RWPE2 (cell line): ENCODE measurements around the gene SOX6.
A peak's percentile ranks its signal among the peaks of the same experiment; 100 is the strongest.

Experiments
- ATAC-seq: fragments of 200-7000 bp; cut with Tn5 transposase; 3 replicates; pipeline ENCODE4 v1.9.1; 2021; ENCODE audit warnings: low read depth
- DNase-seq: peaks from one replicate; pipeline ENCODE4 v3.0.0-alpha.2; 2020; ENCODE audit warnings: low spot score
- H3K27ac ChIP-seq: fragments of 450-650 bp; 2 replicates; pipeline ENCODE4 v1.5.1; 2017; ENCODE audit warnings: mild to moderate bottlenecking; ENCODE audit not compliant: poor library complexity, severe bottlenecking
- H3K27me3 ChIP-seq: fragments of 250-450 bp; sonication (Bioruptor Pico); 2 replicates; pipeline ENCODE4 v1.5.1; 2021; ENCODE audit warnings: mild to moderate bottlenecking, moderate library complexity; ENCODE audit not compliant: insufficient read depth, poor library complexity, severe bottlenecking
- H3K36me3 ChIP-seq: fragments of 250-450 bp; sonication (Bioruptor Pico); 2 replicates; pipeline ENCODE4 v1.5.1; 2020; ENCODE audit warnings: low read depth, mild to moderate bottlenecking, moderate library complexity
- H3K4me1 ChIP-seq: fragments of 250-450 bp; sonication (Bioruptor Pico); 2 replicates; pipeline ENCODE4 v1.5.1; 2021; ENCODE audit warnings: mild to moderate bottlenecking, moderate library complexity; ENCODE audit not compliant: insufficient read depth, poor library complexity, severe bottlenecking
- H3K4me3 ChIP-seq: fragments of 250-450 bp; sonication (Bioruptor Pico); 2 replicates; pipeline ENCODE4 v1.5.1; 2021; ENCODE audit warnings: mild to moderate bottlenecking, moderate library complexity; ENCODE audit not compliant: severe bottlenecking
- H3K9me3 ChIP-seq: fragments of 250-450 bp; sonication (Bioruptor Pico); 2 replicates; pipeline ENCODE4 v1.5.1; 2021; ENCODE audit warnings: mild to moderate bottlenecking, moderate library complexity; ENCODE audit not compliant: severe bottlenecking
- TF ChIP-seq, protein P1 (sequence below): fragments of 450-650 bp; IDR thresholded peaks from one replicate; pipeline ENCODE4 v1.5.1; 2017; ENCODE audit warnings: mild to moderate bottlenecking, moderate library complexity; ENCODE audit not compliant: poor library complexity, severe bottlenecking

The SOX6 gene

DNA sequence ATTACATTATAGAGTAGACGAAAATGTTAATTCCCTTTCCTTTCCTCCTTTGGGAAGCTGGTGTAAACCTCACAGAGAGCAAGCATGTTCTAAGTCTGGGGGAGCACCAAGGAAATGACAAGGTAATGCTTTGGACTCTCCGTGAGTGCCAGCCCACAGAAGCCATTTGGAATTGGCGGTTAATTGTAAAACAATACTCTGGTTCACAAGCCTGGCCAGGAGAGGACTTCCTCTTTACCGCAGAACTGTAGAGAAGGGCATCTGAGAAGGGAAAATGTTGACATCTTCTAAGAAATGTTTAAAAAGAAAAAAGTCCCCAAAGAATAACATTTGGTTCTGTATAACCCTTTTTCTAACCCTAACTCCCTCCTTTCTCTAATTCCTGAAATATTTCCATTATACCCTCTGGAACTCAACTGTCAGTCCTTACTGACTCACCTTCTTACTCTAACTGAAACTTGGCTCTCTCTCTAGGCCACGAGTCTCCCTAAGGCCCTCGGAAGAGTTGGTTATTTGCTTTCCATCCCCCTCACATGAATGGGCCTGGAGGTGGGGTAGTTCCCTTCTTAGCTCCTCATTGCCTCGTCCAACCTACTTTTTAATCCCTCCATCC is 379.8 kb downstream of the SOX6 start:
- ATAC-seq, result 0 out of 3 replicates have a peak, but pooled peaks have one; percentile 35
- TF ChIP-seq, protein P1, sequence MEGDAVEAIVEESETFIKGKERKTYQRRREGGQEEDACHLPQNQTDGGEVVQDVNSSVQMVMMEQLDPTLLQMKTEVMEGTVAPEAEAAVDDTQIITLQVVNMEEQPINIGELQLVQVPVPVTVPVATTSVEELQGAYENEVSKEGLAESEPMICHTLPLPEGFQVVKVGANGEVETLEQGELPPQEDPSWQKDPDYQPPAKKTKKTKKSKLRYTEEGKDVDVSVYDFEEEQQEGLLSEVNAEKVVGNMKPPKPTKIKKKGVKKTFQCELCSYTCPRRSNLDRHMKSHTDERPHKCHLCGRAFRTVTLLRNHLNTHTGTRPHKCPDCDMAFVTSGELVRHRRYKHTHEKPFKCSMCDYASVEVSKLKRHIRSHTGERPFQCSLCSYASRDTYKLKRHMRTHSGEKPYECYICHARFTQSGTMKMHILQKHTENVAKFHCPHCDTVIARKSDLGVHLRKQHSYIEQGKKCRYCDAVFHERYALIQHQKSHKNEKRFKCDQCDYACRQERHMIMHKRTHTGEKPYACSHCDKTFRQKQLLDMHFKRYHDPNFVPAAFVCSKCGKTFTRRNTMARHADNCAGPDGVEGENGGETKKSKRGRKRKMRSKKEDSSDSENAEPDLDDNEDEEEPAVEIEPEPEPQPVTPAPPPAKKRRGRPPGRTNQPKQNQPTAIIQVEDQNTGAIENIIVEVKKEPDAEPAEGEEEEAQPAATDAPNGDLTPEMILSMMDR, result no peak
- Histone ChIP-seq H3K36me3 (no peaks in the 10 kb centered on the region), H3K27me3 (no peaks in the 10 kb centered on the region), H3K9me3 (no peaks in the 10 kb centered on the region), H3K4me1 (no peaks in the 10 kb centered on the region), H3K27ac (no peak overlapping the region), H3K4me3 (no peak overlapping the region)
- DNase-seq, result no peak

DNA sequence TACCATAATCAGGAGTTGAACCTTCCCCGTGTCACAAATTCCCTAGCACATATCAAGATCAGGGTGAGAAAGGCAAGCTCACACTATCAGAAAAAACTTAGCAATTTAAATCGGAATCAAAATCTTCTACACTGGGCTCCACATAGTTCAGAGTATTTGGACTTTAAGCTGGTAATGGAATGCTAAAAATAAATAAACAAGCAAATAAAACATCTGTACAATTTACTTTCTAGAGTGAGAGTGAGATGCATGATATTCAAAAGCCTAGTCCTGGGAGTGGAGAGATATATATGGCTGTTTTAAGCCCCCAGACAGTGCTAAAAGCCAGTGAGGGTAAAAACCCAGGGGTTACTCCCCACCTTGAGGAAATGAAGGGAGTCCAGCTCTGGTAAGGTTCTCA is 380.6 kb downstream of the SOX6 start:
- DNase-seq, result no peak
- no peaks in the 10 kb centered on the region for H3K36me3 ChIP-seq
- TF ChIP-seq, protein P1, result no peak
- H3K27me3 ChIP-seq, result no peaks in the 10 kb centered on the region
- no peaks in the 10 kb centered on the region for H3K9me3 ChIP-seq
- H3K4me3 ChIP-seq, result no peak overlapping the region
- no peak for ATAC-seq
- H3K27ac ChIP-seq, result no peak overlapping the region
- H3K4me1 ChIP-seq, result peaks cover under 1% of the 10 kb centered on the region

DNA sequence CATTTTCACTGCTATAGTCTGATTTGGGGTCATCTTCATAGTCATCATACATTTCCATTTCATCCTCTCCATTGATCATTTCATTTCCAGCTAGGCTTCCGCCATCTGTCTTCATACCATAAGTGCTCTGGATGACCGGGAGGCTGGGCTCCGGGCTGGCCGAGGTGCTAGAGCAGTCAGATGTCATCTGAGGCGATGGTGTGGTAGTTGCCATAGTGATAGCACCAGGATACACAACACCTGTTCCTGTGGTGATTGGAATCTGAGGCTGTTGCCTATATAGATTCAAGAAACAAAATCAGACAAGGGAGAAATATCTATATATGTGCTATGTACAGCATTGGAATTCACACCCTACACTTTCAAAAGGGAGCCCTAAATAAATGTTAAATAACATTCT is 383.5 kb downstream of the SOX6 start:
- Histone ChIP-seq H3K4me1 (peaks cover 25% of the 10 kb centered on the region), H3K27me3 (no peaks in the 10 kb centered on the region), H3K9me3 (no peaks in the 10 kb centered on the region), H3K36me3 (no peaks in the 10 kb centered on the region), H3K27ac (no peak overlapping the region), H3K4me3 (no peak overlapping the region)
- DNase-seq (no peak), ATAC-seq (no peak)
- TF ChIP-seq, protein P1, result no peak

DNA sequence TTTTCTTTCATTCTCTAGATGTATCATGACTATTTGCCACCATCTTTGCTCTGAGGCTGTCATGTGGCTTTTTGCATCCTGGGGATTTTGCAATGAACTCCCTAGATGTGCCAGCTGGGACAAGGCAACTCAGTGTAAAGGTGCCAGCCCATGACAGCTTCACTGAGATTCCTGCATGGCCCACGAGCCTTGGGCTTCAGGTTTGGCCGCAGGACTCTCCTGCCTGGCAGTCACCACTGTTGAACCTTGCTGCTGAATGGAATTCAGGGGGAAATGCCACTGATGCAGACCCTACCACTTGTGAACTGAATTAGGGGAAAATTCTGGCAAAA is 385.2 kb downstream of the SOX6 start:
- no peak for DNase-seq
- Histone ChIP-seq H3K27ac (no peak overlapping the region), H3K4me1 (peaks cover 35% of the 10 kb centered on the region), H3K4me3 (no peak overlapping the region), H3K9me3 (no peaks in the 10 kb centered on the region), H3K27me3 (no peaks in the 10 kb centered on the region), H3K36me3 (no peaks in the 10 kb centered on the region)
- TF ChIP-seq, protein P1, result no peak
- ATAC-seq, result no peak

DNA sequence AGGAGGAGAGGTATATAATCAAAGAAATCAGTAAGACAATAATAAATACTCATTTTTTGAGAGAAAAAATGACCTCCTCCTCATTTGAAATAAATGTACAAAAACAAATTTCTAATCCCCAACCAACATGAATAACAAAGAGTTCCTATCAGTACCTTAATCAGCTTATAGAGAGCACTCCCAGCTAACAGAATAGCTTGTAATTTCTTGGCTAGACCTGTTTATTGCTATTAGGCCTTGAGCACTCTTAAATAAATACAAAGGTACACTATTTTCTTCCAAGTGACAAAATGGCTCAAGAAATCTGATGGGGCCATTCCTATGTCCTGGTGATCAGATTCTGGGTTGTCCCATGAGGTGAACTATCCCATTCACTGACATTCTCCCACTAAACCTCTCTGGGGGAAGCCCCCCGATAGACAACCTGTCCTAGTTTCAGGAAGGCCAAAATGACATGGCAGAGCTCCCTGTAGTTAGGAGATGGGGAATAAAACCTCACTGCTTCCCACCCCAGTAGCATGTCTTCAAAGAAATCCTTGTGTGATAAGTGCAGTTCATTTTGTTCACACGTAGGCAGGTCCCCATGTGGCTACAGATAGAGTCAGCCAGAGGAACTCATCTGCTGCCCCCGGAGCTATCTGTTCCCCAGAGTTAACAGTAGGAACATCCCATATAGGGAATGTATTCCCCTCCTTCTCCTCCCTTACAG is 385.7 kb downstream of the SOX6 start:
- peak overlapping the region; percentile 90 for H3K27ac ChIP-seq
- no peak overlapping the region for H3K4me3 ChIP-seq
- no peak for ATAC-seq
- no peaks in the 10 kb centered on the region for H3K27me3 ChIP-seq
- H3K36me3 ChIP-seq, result no peaks in the 10 kb centered on the region
- TF ChIP-seq, protein P1, result no peak
- no peak for DNase-seq
- H3K4me1 ChIP-seq, result peaks cover 39% of the 10 kb centered on the region
- H3K9me3 ChIP-seq, result no peaks in the 10 kb centered on the region
